GM12878 (cell line): ENCODE measurements around the gene MBOAT2. TPM values are rescaled to one million over a fixed set of nuclear protein-coding genes. Genes with fewer than 3 reads are reported as not detected.

ENCODE experiments used
- ATAC-seq: fragments of 200-7000 bp; cut with Tn5 transposase; 3 replicates; pipeline ENCODE4 v1.9.1; 2020; ENCODE audit warnings: mild to moderate bottlenecking, moderate library complexity
- BruUV-seq: library from RNA; stranded (reverse); fragments of 400-500 nt; replicated peaks from 2 replicates; lab custom pipeline; 2021; lab: Mats Ljungman, UMichigan
- CTCF ChIA-PET: fragments of 300-600 bp; sonication (Branson Sonifier 250); formaldehyde crosslinking; extraction: SDS; loops from one replicate; lab custom pipeline; 2021; ENCODE audit warnings: inconsistent platforms; lab: Yijun Ruan, JAX
- POLR2A ChIA-PET: fragments of 350-600 bp; formaldehyde crosslinking; extraction: SDS; loops from one replicate; lab custom pipeline; 2021; ENCODE audit warnings: inconsistent platforms; lab: Charles Lee
- RAD21 ChIA-PET: fragments of 300-600 bp; sonication (Branson Sonifier 250); formaldehyde crosslinking; loops from one replicate; lab custom pipeline; 2023; ENCODE audit warnings: antibody characterized with exemption; ENCODE audit not compliant: unreplicated experiment; lab: Charles Lee
- SMC1A ChIA-PET: fragments of 300-600 bp; sonication (Branson Sonifier 250); formaldehyde crosslinking; loops from one replicate; lab custom pipeline; 2023; ENCODE audit not compliant: unreplicated experiment, uncharacterized antibody; lab: Charles Lee
- DNase-seq: peaks from one replicate; pipeline ENCODE4 v3.0.0-alpha.2; 2011; ENCODE audit warnings: low read depth, low spot score
- FAIRE-seq: peaks from 3 replicates; lab custom pipeline; 2011; peaks lifted over from hg19 to GRCh38; lab: Jason Lieb, UNC
- H2AFZ ChIP-seq: 2 replicates; pipeline ENCODE4 v1.6.0; 2011; ENCODE audit warnings: low read depth, low read length, control low read depth; ENCODE audit not compliant: control insufficient read depth
- H3K27ac ChIP-seq: 2 replicates; pipeline ENCODE4 v1.5.1; 2011; ENCODE audit warnings: control low read depth; ENCODE audit not compliant: control insufficient read depth, insufficient read depth
- H3K27me3 ChIP-seq, 2 experiments: replicated peaks in 1 of 2; 2 replicates each; pipeline versions ENCODE4 v1.6.0 to v1.6.1; 2011; ENCODE audit warnings: low read length in 1 of 2; ENCODE audit not compliant: control insufficient read depth in 2 of 2, insufficient read depth in 2 of 2
- H3K36me3 ChIP-seq, 2 experiments: 2 replicates each; pipeline ENCODE4 v1.5.1; 2011; ENCODE audit warnings: low read length in 1 of 2; ENCODE audit not compliant: control insufficient read depth in 2 of 2, insufficient read depth in 2 of 2
- H3K4me1 ChIP-seq: 2 replicates; pipeline ENCODE4 v1.6.1; 2011; ENCODE audit warnings: mild to moderate bottlenecking, low read length, moderate library complexity, mixed read lengths; ENCODE audit not compliant: control insufficient read depth, insufficient read depth
- H3K4me2 ChIP-seq: 2 replicates; pipeline ENCODE4 v1.6.0; 2011; ENCODE audit warnings: control low read depth; ENCODE audit not compliant: control insufficient read depth, insufficient read depth
- H3K4me3 ChIP-seq: fragments of 200-600 bp; sonication (generic); 2 replicates; pipeline ENCODE4 v1.5.1; 2016
- H3K79me2 ChIP-seq: 2 replicates; pipeline ENCODE4 v1.6.0; 2011; ENCODE audit warnings: low read length; ENCODE audit not compliant: control insufficient read depth, insufficient read depth
- H3K9ac ChIP-seq: 2 replicates; pipeline ENCODE4 v1.8.0; 2011; ENCODE audit warnings: low read length, control low read depth, mixed read lengths; ENCODE audit not compliant: control insufficient read depth, insufficient read depth
- H3K9me3 ChIP-seq: replicated peaks from 3 replicates; pipeline ENCODE4 v1.5.1; 2011; ENCODE audit warnings: mild to moderate bottlenecking, low read length; ENCODE audit not compliant: control insufficient read depth, insufficient read depth
- H4K20me1 ChIP-seq: 2 replicates; pipeline ENCODE4 v1.6.0; 2011; ENCODE audit not compliant: control insufficient read depth, insufficient read depth
- BHLHE40 ChIP-seq, 2 experiments: fragments of 450-650 bp in 1 of 2; IDR thresholded peaks; 2 replicates each; pipeline ENCODE4 v1.6.1; 2011 to 2017; ENCODE audit warnings: low read depth in 2 of 2, borderline replicate concordance in 1 of 2, improper control_type of control experiment in 1 of 2, low read length in 1 of 2, mild to moderate bottlenecking in 1 of 2
- JUNB ChIP-seq: IDR thresholded peaks from 2 replicates; pipeline ENCODE4 v1.6.1; 2016; ENCODE audit warnings: antibody characterized with exemption, mild to moderate bottlenecking
- NFXL1 ChIP-seq: fragments of 450-650 bp; IDR thresholded peaks from 2 replicates; pipeline ENCODE4 v1.6.1; 2017; ENCODE audit warnings: antibody characterized with exemption, mild to moderate bottlenecking, borderline replicate concordance
- NR2F1 ChIP-seq: fragments of 450-650 bp; conservative IDR thresholded peaks from 2 replicates; pipeline ENCODE4 v1.6.1; 2017; ENCODE audit warnings: mild to moderate bottlenecking
- PKNOX1 ChIP-seq: fragments of 450-650 bp; IDR thresholded peaks from 2 replicates; pipeline ENCODE4 v1.6.1; 2016; ENCODE audit warnings: mild to moderate bottlenecking
- RB1 ChIP-seq: fragments of 450-650 bp; formaldehyde crosslinking; IDR thresholded peaks from 2 replicates; pipeline ENCODE4 v1.6.1; 2017; ENCODE audit warnings: mild to moderate bottlenecking, borderline replicate concordance
- ZBTB11 ChIP-seq: fragments of 450-650 bp; formaldehyde crosslinking; IDR thresholded peaks from 2 replicates; pipeline ENCODE4 v1.5.0; 2022; ENCODE audit warnings: mild to moderate bottlenecking, missing genetic modification characterization
- WGBS: methylation state at CpG from one replicate; pipeline ENCODE4 v1.1.6; 2016; ENCODE audit warnings: low lambda C conversion rate; ENCODE audit not compliant: insufficient replicate concordance, insufficient coverage; ENCODE audit errors: missing lambda C conversion rate; 5-methylcytosine and 5-hydroxymethylcytosine counted together
- in situ Hi-C: fragments of 300-500 bp; cut with MboI; formaldehyde crosslinking; loops from 9 replicates; pipeline ENCODE4 v1.14.3; 2018; ENCODE audit warnings: mixed read lengths
- intact Hi-C: fragments of 100-400 bp; cut with micrococcal nuclease; formaldehyde crosslinking; loops from one replicate; pipeline ENCODE4 v1.14.2; 2022; ENCODE audit not compliant: unreplicated experiment
- polyA plus RNA-seq, 11 experiments: library from polyadenylated mRNA; depleted of rRNA in 4 of 11; unstranded in 6 of 11; stranded (reverse) in 5 of 11; fragments of >200 nt; fragmentation: Nextera tagmentation in 4 of 11; fragmentation: Illumina TruSeq in 1 of 11; extraction: Ambion mirVana in 4 of 11; extraction: Trizol in 1 of 11; gene quantifications; 1 replicate in 1 of 11; 2 replicates in 10 of 11; pipeline versions ENCODE4 v1.2.1 to v1.2.3, GENCODE V29; 2011 to 2016; ENCODE audit warnings: inconsistent platforms in 2 of 11, missing spikeins in 2 of 11, low read depth in 1 of 11
- total RNA-seq, 4 experiments: library from RNA; depleted of rRNA in 3 of 4; stranded (reverse); fragments of >200 nt in 3 of 4; fragmentation: Illumina TruSeq in 1 of 4; extraction: Trizol in 1 of 4; gene quantifications; 2 replicates each; pipeline versions ENCODE4 v1.2.1 to v1.2.3, GENCODE V29; 2013 to 2021

Gene MBOAT2
- total and polyA plus RNA-seq, 10 of the 15 experiments (the other 5 are each of a cell fraction or from before 2014, with no cell fraction given): 0.08 to 40.6 (median 1.8) TPM

GRCh38 chr2:8934338-8934737, 69.1 kb downstream of the MBOAT2 start:
- POLR2A ChIA-PET: no interaction called here
- DNase-seq: no peak
- no peaks in the 10 kb centered on the region for H3K4me1 ChIP-seq
- H3K9ac ChIP-seq: no peak overlapping the region
- SMC1A ChIA-PET: no interaction called here
- CTCF ChIA-PET: no interaction called here
- no peaks in the 10 kb centered on the region for H3K9me3 ChIP-seq
- no peak overlapping the region for H2AFZ ChIP-seq
- in situ Hi-C loops: no loop called here
- H3K4me2 ChIP-seq: no peak overlapping the region
- no peak overlapping the region for H3K4me3 ChIP-seq
- ATAC-seq: no peak
- no TSS peak for BruUV-seq
- no peaks in the 10 kb centered on the region for H3K27me3 ChIP-seq
- no peak for FAIRE-seq
- RAD21 ChIA-PET: no interaction called here
- H3K36me3 ChIP-seq: peaks cover 0 to under 1% of the 10 kb centered on the region in 2 experiments; a peak in 1 of 4 replicates
- H3K27ac ChIP-seq: no peak overlapping the region
- intact Hi-C loops: no loop called here
- no peaks in the 10 kb centered on the region for H4K20me1 ChIP-seq
- TF ChIP-seq PKNOX1: peak; percentile 70
- TF ChIP-seq ZBTB11 (CRISPR knock-in tag): no peak
- TF ChIP-seq, all 136 proteins: peak for 1
- H3K79me2 ChIP-seq: no peaks in the 10 kb centered on the region

- WGBS: 21% methylated on average over 2 of the region's 2 CpGs
- SMC1A ChIA-PET: no interaction called here
- no peak overlapping the region for H3K9ac ChIP-seq
- CTCF ChIA-PET: no interaction called here
- FAIRE-seq: peak; percentile 27
- POLR2A ChIA-PET: no interaction called here
- H3K4me2 ChIP-seq: no peak overlapping the region
- H3K9me3 ChIP-seq: no peaks in the 10 kb centered on the region
- H3K4me3 ChIP-seq: no peak overlapping the region
- BruUV-seq: no TSS peak
- no peaks in the 10 kb centered on the region for H4K20me1 ChIP-seq
- in situ Hi-C loops: no loop called here
- no peaks in the 10 kb centered on the region for H3K79me2 ChIP-seq
- intact Hi-C loops: no loop called here
- no peaks in the 10 kb centered on the region for H3K4me1 ChIP-seq
- H2AFZ ChIP-seq: no peak overlapping the region
- no peaks in the 10 kb centered on the region for H3K27me3 ChIP-seq
- RAD21 ChIA-PET: no interaction called here
- H3K27ac ChIP-seq: no peak overlapping the region
- no peak for DNase-seq
- peak; percentile 58 for ATAC-seq
- TF ChIP-seq NR2F1: peak; percentile 38; the same call in 1 of the 2 replicates
- no peak for TF ChIP-seq NFXL1
- TF ChIP-seq BHLHE40 (IDR thresholded peaks at IDR 0.05; ENCODE audit: borderline replicate concordance in 1 of 2, low read depth in 2 of 2, low read length in 1 of 2): peak; percentile 77 to 78
- no peak for TF ChIP-seq JUNB
- TF ChIP-seq PKNOX1: peak; percentile 11; the same call in 1 of the 2 replicates
- no peak for TF ChIP-seq RB1
- no peaks in the 10 kb centered on the region; a peak in 1 of 4 replicates for H3K36me3 ChIP-seq
These were observed 70.8 kb downstream of the MBOAT2 start for GRCh38 chr2:8932702-8933101.
